HCT116 (cell line): ENCODE data around the gene RNF13. TPM values are rescaled to one million over a fixed set of nuclear protein-coding genes. Genes with fewer than 3 reads are reported as not detected.

Source experiments
- ATAC-seq: fragments of 200-7000 bp; cut with Tn5 transposase; 2 replicates; pipeline ENCODE4 v1.9.1; 2020; ENCODE audit warnings: mild to moderate bottlenecking, moderate library complexity
- BruUV-seq: library from RNA; stranded (reverse); fragments of 400-500 nt; replicated peaks from 2 replicates; lab custom pipeline; 2021; lab: Mats Ljungman, UMichigan
- CTCF ChIA-PET: fragments of 300-600 bp; sonication (Branson Sonifier 250); formaldehyde crosslinking; loops from one replicate; lab custom pipeline; 2021; ENCODE audit warnings: antibody characterized with exemption; lab: Charles Lee
- POLR2A ChIA-PET: fragments of 300-600, 350-600 bp; sonication (Branson Sonifier 250); formaldehyde crosslinking; loops from one replicate; lab custom pipeline; 2021; ENCODE audit warnings: antibody characterized with exemption; lab: Charles Lee
- RAD21 ChIA-PET, 2 experiments: fragments of 300-600 bp; sonication (Branson Sonifier 250); formaldehyde crosslinking; loops; one replicate each; lab custom pipeline; 2023; ENCODE audit warnings: low total read pairs in 2 of 2; ENCODE audit not compliant: uncharacterized antibody in 2 of 2, unreplicated experiment in 2 of 2, low non-redundant PET in 1 of 2; lab: Charles Lee
- DNase-seq: peaks from one replicate; pipeline ENCODE4 v3.0.0-alpha.2; 2010; ENCODE audit warnings: low read depth, low spot score
- H2AFZ ChIP-seq: fragments of 200-600 bp; shearing (Covaris generic), sonication (generic); 2 replicates; pipeline ENCODE4 v1.6.1; 2017; ENCODE audit warnings: low read depth, mixed run types, mixed read lengths, antibody characterized with exemption, low read length; ENCODE audit not compliant: poor library complexity, severe bottlenecking
- H3K27ac ChIP-seq: 2 replicates; pipeline ENCODE4 v1.5.1; 2012; ENCODE audit warnings: low read depth, low read length
- H3K27me3 ChIP-seq: fragments of 200-600 bp; sonication (generic); 2 replicates; pipeline ENCODE4 v1.6.1; 2016; ENCODE audit warnings: mixed run types, low read length, mixed read lengths; ENCODE audit not compliant: insufficient read depth
- H3K36me3 ChIP-seq, 2 experiments: fragments of 200-500 bp in 1 of 2; fragments of 200-600 bp in 1 of 2; sonication (Bioruptor generic) in 1 of 2; sonication (generic) in 1 of 2; 2 replicates each; pipeline versions ENCODE4 v1.5.1 to v1.6.1; 2014 to 2016; ENCODE audit warnings: low read length in 2 of 2, inconsistent platforms in 1 of 2, mixed read lengths in 1 of 2, mixed run types in 1 of 2; ENCODE audit not compliant: insufficient read depth in 2 of 2, control insufficient read depth in 1 of 2
- H3K4me1 ChIP-seq, 2 experiments: fragments of 200-600 bp in 1 of 2; sonication (generic) in 1 of 2; 2 replicates each; pipeline versions ENCODE4 v1.5.1 to v1.6.1; 2012 to 2017; ENCODE audit warnings: low read length in 2 of 2, inconsistent platforms in 1 of 2, mild to moderate bottlenecking in 1 of 2, mixed read lengths in 1 of 2, mixed run types in 1 of 2, moderate library complexity in 1 of 2; ENCODE audit not compliant: insufficient read depth in 2 of 2, control insufficient read depth in 1 of 2
- H3K4me2 ChIP-seq: fragments of 200-600 bp; sonication (generic); 2 replicates; pipeline ENCODE4 v1.6.1; 2017; ENCODE audit warnings: mixed run types, low read length, mixed read lengths
- H3K4me3 ChIP-seq, 2 experiments: fragments of 200-600 bp in 1 of 2; sonication (generic) in 1 of 2; replicated peaks in 1 of 2; 2 replicates each; pipeline ENCODE4 v1.5.1; 2011 to 2016; ENCODE audit warnings: low read length in 2 of 2, control low read depth in 1 of 2, low read depth in 1 of 2, mild to moderate bottlenecking in 1 of 2, mixed read lengths in 1 of 2, mixed run types in 1 of 2
- H3K79me2 ChIP-seq: fragments of 200-600 bp; sonication (generic); 2 replicates; pipeline ENCODE4 v1.6.1; 2017; ENCODE audit warnings: mild to moderate bottlenecking, mixed run types, low read length, moderate library complexity, mixed read lengths; ENCODE audit not compliant: insufficient read depth
- H3K9ac ChIP-seq: fragments of 200-600 bp; sonication (generic); 2 replicates; pipeline ENCODE4 v1.6.1; 2016; ENCODE audit warnings: low read length, mixed read lengths
- H3K9me2 ChIP-seq: fragments of 200-600 bp; sonication (generic), shearing (Covaris generic); 2 replicates; pipeline ENCODE4 v1.6.1; 2017; ENCODE audit warnings: mixed run types, mild to moderate bottlenecking, moderate library complexity; ENCODE audit not compliant: insufficient read depth
- H3K9me3 ChIP-seq, 2 experiments: fragments of 200-500 bp in 1 of 2; fragments of 200-600 bp in 1 of 2; sonication (Bioruptor generic) in 1 of 2; sonication (generic) in 1 of 2; 2 replicates each; pipeline ENCODE4 v1.6.1; 2014 to 2017; ENCODE audit warnings: low read length in 2 of 2, mixed read lengths in 2 of 2, inconsistent platforms in 1 of 2, low read depth in 1 of 2, mild to moderate bottlenecking in 1 of 2, mixed run types in 1 of 2, moderate library complexity in 1 of 2; ENCODE audit not compliant: control insufficient read depth in 1 of 2, insufficient read depth in 1 of 2
- H4K20me1 ChIP-seq: fragments of 200-600 bp; sonication (generic), shearing (Covaris generic); 2 replicates; pipeline ENCODE4 v1.6.1; 2017; ENCODE audit warnings: mixed run types, mild to moderate bottlenecking, moderate library complexity; ENCODE audit not compliant: insufficient read depth
- CBX3 ChIP-seq: IDR thresholded peaks from 2 replicates; pipeline ENCODE4 v1.6.1; 2012; ENCODE audit warnings: low read depth
- CEBPB ChIP-seq: IDR thresholded peaks from 2 replicates; pipeline ENCODE4 v1.6.1; 2012; ENCODE audit warnings: low read depth
- EGR1 ChIP-seq: IDR thresholded peaks from 2 replicates; pipeline ENCODE4 v1.6.1; 2012; ENCODE audit warnings: low read depth
- ELF1 ChIP-seq: IDR thresholded peaks from 2 replicates; pipeline ENCODE4 v1.6.1; 2012; ENCODE audit warnings: low read depth, borderline replicate concordance
- FOSL1 ChIP-seq: IDR thresholded peaks from 2 replicates; pipeline ENCODE4 v1.6.1; 2012; ENCODE audit warnings: low read depth
- POLR2A ChIP-seq: IDR thresholded peaks from 2 replicates; pipeline ENCODE4 v1.7.0; 2011; ENCODE audit warnings: borderline replicate concordance; ENCODE audit not compliant: insufficient read depth, insufficient read length; ENCODE audit errors: extremely low read depth
- POLR2AphosphoS5 ChIP-seq: IDR thresholded peaks from 2 replicates; pipeline ENCODE4 v1.6.1; 2011; ENCODE audit warnings: mild to moderate bottlenecking, low read depth, low read length, moderate library complexity
- RAD21 ChIP-seq: IDR thresholded peaks from 2 replicates; pipeline ENCODE4 v1.6.1; 2012; ENCODE audit warnings: low read depth, mild to moderate bottlenecking
- REST ChIP-seq: IDR thresholded peaks from 2 replicates; pipeline ENCODE4 v1.6.1; 2012; ENCODE audit warnings: low read depth
- SIN3A ChIP-seq: IDR thresholded peaks from 2 replicates; pipeline ENCODE4 v1.6.1; 2012; ENCODE audit warnings: low read depth
- SRF ChIP-seq: IDR thresholded peaks from 2 replicates; pipeline ENCODE4 v1.6.1; 2012; ENCODE audit warnings: low read depth
- YY1 ChIP-seq: IDR thresholded peaks from 2 replicates; pipeline ENCODE4 v1.6.1; 2011; ENCODE audit warnings: low read length, low read depth, moderate library complexity, mild to moderate bottlenecking; ENCODE audit not compliant: insufficient replicate concordance; ENCODE audit errors: extremely low read depth
- ZBTB33 ChIP-seq: IDR thresholded peaks from 2 replicates; pipeline ENCODE4 v1.6.1; 2011; ENCODE audit warnings: mild to moderate bottlenecking, low read length, moderate library complexity; ENCODE audit not compliant: insufficient replicate concordance; ENCODE audit errors: extremely low read depth
- ZFX ChIP-seq: fragments of 450-650 bp; IDR thresholded peaks from 2 replicates; pipeline ENCODE4 v1.6.1; 2017
- ZNF274 ChIP-seq: fragments of 200-500 bp; sonication (Bioruptor generic); IDR thresholded peaks from 2 replicates; pipeline ENCODE4 v1.6.1; 2014; ENCODE audit warnings: mild to moderate bottlenecking, low read depth, low read length, inconsistent platforms
- intact Hi-C: fragments of 100-400 bp; cut with micrococcal nuclease; formaldehyde crosslinking; loops from 2 replicates; pipeline ENCODE4 v1.10.0; 2022
- total RNA-seq: library from RNA; stranded (reverse); gene quantifications from one replicate; pipeline ENCODE4 v1.2.1, GENCODE V29; 2021; ENCODE audit not compliant: unreplicated experiment
- TF ChIP-seq, protein P1 (sequence below), 3 experiments: fragments of 200-600 bp in 1 of 3; sonication (generic) in 1 of 3; IDR thresholded peaks in 2 of 3; conservative IDR thresholded peaks in 1 of 3; 2 replicates each; pipeline ENCODE4 v1.5.1; 2012 to 2017; ENCODE audit warnings: low read depth in 2 of 3, low read length in 2 of 3, antibody characterized with exemption in 1 of 3, borderline replicate concordance in 1 of 3, control low read depth in 1 of 3, mild to moderate bottlenecking in 1 of 3, mixed read lengths in 1 of 3, mixed run types in 1 of 3, moderate library complexity in 1 of 3; ENCODE audit not compliant: insufficient read depth in 1 of 3

The RNF13 gene
- total RNA-seq, 1 experiment from 2014 or later = 39.9 TPM

GRCh38 chr3:149867563-149867962, 54.5 kb downstream of the RNF13 start:
- Histone ChIP-seq H3K27me3 (no peaks in the 10 kb centered on the region), H3K79me2 (peaks cover 15% of the 10 kb centered on the region), H3K9ac (no peak overlapping the region), H3K9me2 (no peaks in the 10 kb centered on the region), H2AFZ (no peak overlapping the region), H3K27ac (no peak overlapping the region), H3K4me2 (no peak overlapping the region), H3K4me1 (no peaks in the 10 kb centered on the region), H4K20me1 (no peaks in the 10 kb centered on the region), H3K9me3 (no peaks in the 10 kb centered on the region), H3K4me3 (no peak overlapping the region), H3K36me3 (no peaks in the 10 kb centered on the region)
- ChIA-PET RAD21 (no interaction called here), CTCF (no interaction called here), POLR2A (no interaction called here)
- ATAC-seq (no peak), DNase-seq (no peak)
- no TSS peak for BruUV-seq
- intact Hi-C loops = no loop called here
- no peak for TF ChIP-seq ZBTB33
- TF ChIP-seq POLR2A = no peak
- TF ChIP-seq RAD21 = no peak
- TF ChIP-seq ZFX = no peak
- no peak for TF ChIP-seq CEBPB
- no peak for TF ChIP-seq SRF
- TF ChIP-seq EGR1 = no peak
- TF ChIP-seq REST = no peak
- no peak for TF ChIP-seq YY1
- TF ChIP-seq SIN3A = no peak
- no peak for TF ChIP-seq FOSL1
- no peak for TF ChIP-seq ZNF274
- TF ChIP-seq, protein P1, sequence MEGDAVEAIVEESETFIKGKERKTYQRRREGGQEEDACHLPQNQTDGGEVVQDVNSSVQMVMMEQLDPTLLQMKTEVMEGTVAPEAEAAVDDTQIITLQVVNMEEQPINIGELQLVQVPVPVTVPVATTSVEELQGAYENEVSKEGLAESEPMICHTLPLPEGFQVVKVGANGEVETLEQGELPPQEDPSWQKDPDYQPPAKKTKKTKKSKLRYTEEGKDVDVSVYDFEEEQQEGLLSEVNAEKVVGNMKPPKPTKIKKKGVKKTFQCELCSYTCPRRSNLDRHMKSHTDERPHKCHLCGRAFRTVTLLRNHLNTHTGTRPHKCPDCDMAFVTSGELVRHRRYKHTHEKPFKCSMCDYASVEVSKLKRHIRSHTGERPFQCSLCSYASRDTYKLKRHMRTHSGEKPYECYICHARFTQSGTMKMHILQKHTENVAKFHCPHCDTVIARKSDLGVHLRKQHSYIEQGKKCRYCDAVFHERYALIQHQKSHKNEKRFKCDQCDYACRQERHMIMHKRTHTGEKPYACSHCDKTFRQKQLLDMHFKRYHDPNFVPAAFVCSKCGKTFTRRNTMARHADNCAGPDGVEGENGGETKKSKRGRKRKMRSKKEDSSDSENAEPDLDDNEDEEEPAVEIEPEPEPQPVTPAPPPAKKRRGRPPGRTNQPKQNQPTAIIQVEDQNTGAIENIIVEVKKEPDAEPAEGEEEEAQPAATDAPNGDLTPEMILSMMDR (IDR thresholded peaks at IDR 0.05 in 2 of 3, conservative IDR thresholded peaks at IDR 0.05 in 1 of 3; ENCODE audit: borderline replicate concordance in 1 of 3, insufficient read depth in 1 of 3, low read depth in 2 of 3, low read length in 2 of 3) = no peak
- no peak for TF ChIP-seq POLR2AphosphoS5
- TF ChIP-seq CBX3 = no peak
- no peak for TF ChIP-seq ELF1
